ENCODE data around the gene CNTNAP2. TPM values are rescaled to one million over a fixed set of nuclear protein-coding genes. Genes with fewer than 3 reads are reported as not detected.
"Not testable (repeated sequence)": the region's sequence is repeated elsewhere in the genome, so short reads cannot be mapped to it uniquely, and the experiment has no call there.

The CNTNAP2 gene
- total RNA-seq, 1 donor from 2014 or later: 0.48 TPM

DNA sequence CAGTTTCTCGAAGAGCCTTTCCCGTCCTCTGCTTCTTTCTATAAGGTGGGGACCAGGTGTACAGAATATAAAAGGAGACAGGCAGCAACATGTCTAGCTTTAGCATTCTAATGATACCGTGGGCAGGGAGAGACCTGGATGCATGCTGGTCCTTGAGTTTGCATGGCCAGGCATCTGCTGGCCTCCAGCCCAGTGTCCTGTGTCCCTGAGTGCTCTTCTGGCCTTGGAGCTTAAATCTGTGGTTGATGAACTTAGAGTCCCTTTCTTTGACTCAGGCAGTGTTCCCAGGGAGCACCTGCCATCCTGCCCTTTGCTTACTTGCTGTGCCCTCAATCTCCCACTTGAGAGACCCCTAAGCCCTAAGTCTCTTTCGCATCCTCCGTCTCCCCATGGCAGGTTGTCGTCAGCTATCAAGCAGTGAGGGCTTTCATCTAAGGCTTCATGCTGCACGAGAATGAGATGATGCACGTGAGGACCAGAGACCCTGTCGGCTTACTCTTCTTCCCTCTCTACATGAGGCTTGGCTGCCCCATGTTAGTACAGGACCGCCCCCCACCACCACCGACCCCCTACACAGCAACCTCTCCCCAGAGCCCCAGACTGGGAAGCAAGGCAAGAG is 2160.6 kb downstream of the CNTNAP2 start:
- ATAC-seq (ENCODE audit: poor library complexity) (peak; percentile 61), DNase-seq (peak; percentile 50)
- intact Hi-C loops (cut with DNase I): no loop called here

- intact Hi-C loops (cut with DNase I): no loop called here
- ATAC-seq (ENCODE audit: poor library complexity): no peak
Observed at GRCh38 chr7:148286150-148286549, 2169.5 kb downstream of the CNTNAP2 start.

GRCh38 chr7:148287538-148287937 is 2170.9 kb downstream of the CNTNAP2 start:
- ATAC-seq (ENCODE audit: poor library complexity) (no peak), DNase-seq (no peak)
- intact Hi-C loops (cut with DNase I): no loop called here

More at GRCh38 chr7:148286150-148286549, 2169.5 kb downstream of the CNTNAP2 start:
- DNase-seq: no peak

DNA sequence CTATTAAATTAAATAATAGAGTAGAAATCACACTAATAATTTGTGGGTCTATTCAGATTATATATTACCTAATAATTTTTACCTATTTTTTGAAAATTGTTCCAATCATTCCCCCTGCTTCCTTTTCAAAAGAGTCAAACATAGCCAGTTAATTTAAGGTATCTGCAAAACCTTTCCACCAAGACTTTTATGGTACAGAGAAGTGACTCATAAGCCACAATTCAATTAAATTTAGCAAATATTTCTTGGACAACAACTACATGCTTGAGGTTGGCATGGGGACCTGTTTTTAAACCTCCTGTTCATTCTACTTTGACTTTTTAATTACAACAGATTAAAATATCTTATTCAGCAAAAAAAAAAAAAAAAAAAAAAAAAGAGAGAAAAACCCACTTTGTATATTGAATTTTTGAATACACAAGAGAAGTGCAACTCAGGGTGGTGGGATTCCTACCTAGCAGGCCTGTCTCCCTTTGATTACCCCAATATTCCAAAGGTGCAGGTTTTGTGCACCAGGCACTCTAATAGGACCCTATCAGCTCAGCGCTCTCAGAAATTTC is 2172.1 kb downstream of the CNTNAP2 start:
- intact Hi-C loops (cut with DNase I): no loop called here
- no peak for ATAC-seq (ENCODE audit: poor library complexity)

GRCh38 chr7:148289630-148290029 is 2173.0 kb downstream of the CNTNAP2 start:
- DNase-seq (no peak), ATAC-seq (ENCODE audit: poor library complexity) (no peak)
- intact Hi-C loops (cut with DNase I): no loop called here

More for the DNA sequence above, 2172.1 kb downstream of the CNTNAP2 start:
- DNase-seq: no peak

DNA sequence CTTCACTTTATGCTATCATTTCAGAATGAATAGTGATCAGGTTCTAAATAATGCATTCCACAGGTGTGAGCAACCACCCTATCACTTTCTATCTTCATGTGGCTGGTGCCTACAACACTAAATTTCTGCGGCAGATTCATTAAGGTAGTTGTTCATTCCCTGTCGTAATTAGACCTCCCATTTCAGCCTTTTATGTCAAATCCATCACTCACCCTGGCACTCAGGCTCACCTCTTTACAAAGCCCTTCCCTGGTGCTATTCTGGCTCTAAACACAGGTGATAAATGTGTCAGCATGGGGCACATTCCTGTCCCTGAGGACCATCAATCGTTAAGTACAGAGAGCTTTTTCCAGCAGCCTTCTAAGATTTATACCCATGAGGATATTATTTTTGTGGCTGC is 2173.9 kb downstream of the CNTNAP2 start:
- intact Hi-C loops (cut with DNase I): no loop called here
- DNase-seq (no peak), ATAC-seq (ENCODE audit: poor library complexity) (no peak)

- ATAC-seq (ENCODE audit: poor library complexity): no peak
- no peak for DNase-seq
- intact Hi-C loops (cut with DNase I): no loop called here
Observed at GRCh38 chr7:148291799-148292198, 2175.2 kb downstream of the CNTNAP2 start.

GRCh38 chr7:148296994-148297644 is 2180.5 kb downstream of the CNTNAP2 start:
- intact Hi-C loops (cut with DNase I): no loop called here
- DNase-seq: no peak
- ATAC-seq (ENCODE audit: poor library complexity): no peak

- intact Hi-C loops (cut with DNase I); ATAC-seq (ENCODE audit: poor library complexity); DNase-seq: not testable (repeated sequence)
Observed at GRCh38 chr7:148298768-148299167, 2182.2 kb downstream of the CNTNAP2 start.

- ATAC-seq (ENCODE audit: poor library complexity) (no peak), DNase-seq (no peak)
- intact Hi-C loops (cut with DNase I): no loop called here
Observed at GRCh38 chr7:148299350-148300276, 2183.0 kb downstream of the CNTNAP2 start.

- DNase-seq; ATAC-seq (ENCODE audit: poor library complexity); intact Hi-C loops (cut with DNase I): not testable (repeated sequence)
Observed at GRCh38 chr7:148302436-148302835, 2185.8 kb downstream of the CNTNAP2 start.

DNA sequence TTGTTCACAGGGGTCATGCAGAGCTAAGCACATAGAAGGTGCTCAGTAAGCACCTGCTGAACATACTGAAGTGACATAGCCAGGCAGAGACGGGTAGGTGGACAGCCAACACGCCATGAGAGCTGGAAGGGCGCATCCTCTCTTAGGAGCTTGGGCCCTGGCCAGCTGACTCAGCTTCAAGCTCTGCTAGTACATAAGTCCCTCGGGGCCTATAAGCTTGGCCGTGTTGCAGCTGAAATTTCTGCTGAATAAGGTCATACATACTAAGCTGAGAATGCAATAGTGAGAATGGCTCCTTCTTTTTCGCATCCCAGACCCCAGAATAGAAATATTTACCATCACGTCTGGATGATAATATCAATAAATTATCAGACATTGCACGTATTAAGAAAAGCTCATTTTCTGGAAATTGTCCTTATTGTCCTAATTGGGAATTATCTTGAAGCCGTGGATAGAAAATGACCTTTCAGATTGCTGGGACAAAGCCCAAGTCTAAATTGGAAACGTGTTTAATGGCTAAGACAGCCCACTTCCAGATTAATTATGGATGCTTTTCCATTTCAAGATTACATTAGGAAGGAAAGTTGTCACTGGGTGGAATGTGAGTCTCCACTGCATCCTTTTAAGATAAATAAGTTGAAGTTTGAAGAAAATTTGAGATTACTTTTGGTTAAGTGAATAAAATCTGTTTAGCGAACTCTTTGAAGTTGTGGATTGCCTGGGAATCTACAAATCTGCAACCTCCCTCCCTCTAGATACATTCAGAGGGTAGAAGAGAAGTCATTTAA is 2186.9 kb downstream of the CNTNAP2 start:
- intact Hi-C loops (cut with DNase I): no loop called here
- peak; percentile 95 for ATAC-seq (ENCODE audit: poor library complexity)
- peak; percentile 90 for DNase-seq

- DNase-seq: no peak
- intact Hi-C loops (cut with DNase I): no loop called here
- ATAC-seq (ENCODE audit: poor library complexity): no peak
Observed at GRCh38 chr7:148304083-148304335, 2187.4 kb downstream of the CNTNAP2 start.

DNA sequence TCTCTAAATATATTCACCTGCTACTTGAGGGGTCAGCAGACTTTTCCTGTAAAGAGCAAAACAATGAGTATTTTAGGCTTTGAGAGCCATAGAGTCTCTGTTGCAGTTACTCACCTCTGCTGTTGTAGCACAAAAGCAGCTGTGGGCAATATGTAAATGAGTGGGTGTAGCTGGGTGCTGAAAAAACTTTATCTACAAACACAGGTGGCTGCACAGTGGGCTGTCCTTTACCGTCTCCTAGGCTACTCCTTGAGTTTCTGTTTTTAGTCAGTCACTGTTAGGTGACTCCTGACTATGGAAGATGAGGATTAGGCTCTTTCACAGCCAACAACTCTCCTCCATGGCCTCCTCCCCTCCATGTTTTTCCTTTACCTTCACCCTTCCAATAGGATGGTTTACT is 2187.9 kb downstream of the CNTNAP2 start:
- DNase-seq: no peak
- no peak for ATAC-seq (ENCODE audit: poor library complexity)
- intact Hi-C loops (cut with DNase I): no loop called here

GRCh38 chr7:148306759-148307158 is 2190.2 kb downstream of the CNTNAP2 start:
- intact Hi-C loops (cut with DNase I): no loop called here
- ATAC-seq (ENCODE audit: poor library complexity) (no peak), DNase-seq (no peak)

- DNase-seq (no peak), ATAC-seq (ENCODE audit: poor library complexity) (no peak)
- intact Hi-C loops (cut with DNase I): no loop called here
Observed at GRCh38 chr7:148318102-148318811, 2201.7 kb downstream of the CNTNAP2 start.

GRCh38 chr7:148318838-148319237 is 2202.2 kb downstream of the CNTNAP2 start:
- intact Hi-C loops (cut with DNase I): no loop called here
- no peak for DNase-seq
- no peak for ATAC-seq (ENCODE audit: poor library complexity)

DNA sequence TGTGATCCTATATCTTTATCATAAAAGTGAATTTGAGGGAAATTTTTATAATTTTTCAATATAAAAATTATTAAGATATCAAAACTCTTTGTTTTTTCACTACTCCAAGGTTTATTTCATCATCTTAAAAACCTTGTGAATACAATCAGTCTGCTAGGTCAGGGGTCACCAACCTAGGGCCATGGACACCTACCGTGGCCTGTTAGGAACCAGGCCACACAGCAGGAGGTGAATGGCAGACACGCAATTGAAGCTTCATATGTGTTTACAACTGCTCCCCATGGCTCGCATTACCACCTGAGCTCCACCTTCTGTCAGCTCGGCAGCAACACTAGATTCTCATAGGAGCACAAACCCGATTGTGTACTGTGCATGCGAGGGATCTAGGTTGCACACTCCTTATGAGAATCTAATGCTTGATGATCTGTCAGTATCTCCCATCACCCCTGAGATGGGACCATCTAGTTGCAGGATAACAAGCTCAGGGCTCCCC is 2202.8 kb downstream of the CNTNAP2 start:
- ATAC-seq (ENCODE audit: poor library complexity) (no peak), DNase-seq (no peak)
- intact Hi-C loops (cut with DNase I): no loop called here

Measured in Right ventricle myocardium superior (tissue), 1 donor.